Suprapubic skin (tissue), 4 donors: ENCODE results near the gene GGT1.
"Not testable (repeated sequence)": the region's sequence is repeated elsewhere in the genome, so short reads cannot be mapped to it uniquely, and the experiment has no call there.

ENCODE experiments used
- CTCF ChIP-seq, 2 donors: fragments of 200-600 bp in 1 of 2; fragments of 450-650 bp in 1 of 2; sonication (generic) in 1 of 2; IDR thresholded peaks; one replicate each; pipeline ENCODE4 v1.5.1; 2016 to 2019; ENCODE audit warnings: antibody characterized with exemption in 2 of 2, mild to moderate bottlenecking in 1 of 2, moderate library complexity in 1 of 2
- POLR2A ChIP-seq, 2 donors: fragments of 450-650 bp; IDR thresholded peaks; one replicate each; pipeline ENCODE4 v1.6.1; 2017; ENCODE audit warnings: antibody characterized with exemption in 2 of 2, mild to moderate bottlenecking in 2 of 2, moderate library complexity in 2 of 2
- POLR2AphosphoS5 ChIP-seq, 3 donors: sonication (generic); formaldehyde crosslinking; IDR thresholded peaks; one replicate each; pipeline ENCODE4 v1.6.1; 2017; ENCODE audit warnings: antibody characterized with exemption in 3 of 3

- TF ChIP-seq CTCF, POLR2A, POLR2AphosphoS5 (IDR thresholded peaks at IDR 0.05): not testable (repeated sequence)
These were observed 46.4 kb downstream of the GGT1 start for GRCh38 chr22:24649371-24649770.
